ENCODE data around the gene MT1E. TPM values are rescaled to one million over a fixed set of nuclear protein-coding genes. Genes with fewer than 3 reads are reported as not detected.

The MT1E gene
- total RNA-seq, 1 donor from 2014 or later: not detected

GRCh38 chr16:56583351-56584168, 42.0 kb upstream of the MT1E start:
- Mint-ChIP-seq H3K9me3 (peaks cover 7% of the 10 kb centered on the region), H3K27me3 (ENCODE audit: low read depth) (peaks cover 60% of the 10 kb centered on the region), H3K4me1 (peaks cover 13% of the 10 kb centered on the region), H3K4me3 (no peak overlapping the region), H3K36me3 (no peaks in the 10 kb centered on the region), H3K27ac (peak overlapping the region; percentile 67)
- TF ChIP-seq CTCF (IDR thresholded peaks at IDR 0.05; ENCODE audit: unreplicated experiment): no peak
- DNase-seq (ENCODE audit: low spot score in 2 of 2, unreplicated experiment in 2 of 2): no peak

DNA sequence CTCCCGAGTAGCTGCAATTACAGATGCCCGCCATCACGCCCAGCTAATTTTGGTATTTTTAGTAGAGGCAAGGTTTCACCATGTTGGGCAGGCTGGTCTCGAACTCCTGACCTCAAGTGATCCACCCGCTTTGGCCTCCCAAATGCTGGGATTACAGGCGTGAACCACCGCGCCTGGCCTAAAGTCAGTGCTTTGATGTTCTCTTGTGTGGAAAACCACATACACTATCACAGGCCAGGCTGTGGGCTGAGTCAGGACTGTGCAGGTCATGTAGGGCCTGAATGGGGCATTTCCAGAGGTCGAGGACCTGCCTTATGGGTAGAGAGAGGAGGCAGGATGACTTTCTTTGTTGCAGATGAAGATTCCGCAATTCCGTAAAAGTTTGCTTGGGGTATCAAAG, 41.3 kb upstream of the MT1E start:
- H3K27me3 Mint-ChIP-seq (ENCODE audit: low read depth): peaks cover 68% of the 10 kb centered on the region
- H3K4me3 Mint-ChIP-seq: no peak overlapping the region
- no peaks in the 10 kb centered on the region for H3K9me3 Mint-ChIP-seq
- peaks cover 16% of the 10 kb centered on the region for H3K4me1 Mint-ChIP-seq
- no peaks in the 10 kb centered on the region for H3K36me3 Mint-ChIP-seq
- H3K27ac Mint-ChIP-seq: no peak overlapping the region
- no peak for DNase-seq (ENCODE audit: low spot score in 2 of 2, unreplicated experiment in 2 of 2)
- TF ChIP-seq CTCF (IDR thresholded peaks at IDR 0.05; ENCODE audit: unreplicated experiment): no peak

DNA sequence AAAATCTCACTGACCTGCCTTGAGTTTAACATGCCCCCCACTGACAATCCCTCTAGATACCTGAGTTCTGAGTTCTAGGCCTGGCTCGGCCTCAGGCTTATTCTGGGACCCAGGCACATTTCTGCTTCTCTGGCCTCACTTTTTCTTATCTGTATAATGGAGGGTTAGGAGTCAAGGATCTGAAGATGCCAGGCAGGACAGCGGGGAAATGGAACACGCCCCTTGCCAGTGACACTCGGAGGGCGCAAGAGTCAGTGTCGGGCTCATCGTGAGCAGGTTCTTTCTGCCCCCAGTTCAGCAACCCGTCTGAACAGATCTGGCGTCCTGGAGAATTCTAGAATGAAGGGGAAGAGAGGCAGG, 36.8 kb upstream of the MT1E start:
- no peaks in the 10 kb centered on the region for H3K36me3 Mint-ChIP-seq
- H3K9me3 Mint-ChIP-seq: peaks cover 3% of the 10 kb centered on the region
- TF ChIP-seq CTCF (IDR thresholded peaks at IDR 0.05; ENCODE audit: unreplicated experiment): no peak
- DNase-seq (ENCODE audit: low spot score in 2 of 2, unreplicated experiment in 2 of 2): no peak
- H3K27ac Mint-ChIP-seq: no peak overlapping the region
- peaks cover 12% of the 10 kb centered on the region for H3K4me1 Mint-ChIP-seq
- H3K4me3 Mint-ChIP-seq: peak overlapping the region; percentile 66
- H3K27me3 Mint-ChIP-seq (ENCODE audit: low read depth): peaks cover 98% of the 10 kb centered on the region

DNA sequence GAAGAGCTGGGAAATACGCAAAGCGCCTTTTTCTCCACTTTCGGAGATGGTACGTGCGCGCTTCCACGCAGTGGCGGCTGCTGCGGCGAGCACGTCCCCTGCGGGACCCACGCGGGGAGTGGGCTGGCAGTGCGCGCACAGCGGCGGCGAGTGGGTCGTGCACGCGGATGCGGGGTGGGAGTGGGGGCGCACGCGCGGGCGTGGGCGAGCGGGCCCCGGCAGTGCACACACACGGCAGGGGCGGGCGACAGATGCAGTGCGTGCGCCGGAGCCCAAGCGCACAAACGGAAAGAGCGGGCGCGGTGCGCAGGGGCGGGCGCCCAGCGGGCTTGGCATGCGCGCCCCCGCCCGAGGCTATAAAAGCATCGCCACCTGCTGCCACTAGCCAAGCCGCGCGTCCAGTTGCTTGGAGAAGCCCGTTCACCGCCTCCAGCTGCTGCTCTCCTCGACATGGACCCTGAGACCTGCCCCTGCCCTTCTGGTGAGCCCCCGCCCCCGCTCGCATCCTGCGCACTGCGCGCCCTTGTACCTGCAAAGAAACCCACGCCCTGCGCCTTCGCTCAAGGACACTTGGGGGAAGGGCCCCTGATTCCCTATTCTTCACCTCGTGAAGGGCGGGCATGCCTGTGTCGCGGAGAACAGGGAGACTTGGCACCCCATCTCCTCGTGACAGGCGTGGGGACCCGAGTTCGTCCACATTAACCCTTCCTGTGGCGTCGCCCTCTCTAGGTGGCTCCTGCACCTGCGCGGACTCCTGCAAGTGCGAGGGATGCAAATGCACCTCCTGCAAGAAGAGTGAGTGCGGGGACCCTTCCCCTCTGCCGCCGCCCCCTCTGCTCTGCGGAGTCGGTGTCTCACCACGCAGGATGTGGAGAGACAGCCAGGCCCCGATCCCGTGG, 36.2 kb upstream of the MT1E start, which contains the start of gene MT3:
Gene MT3 (plus strand): TSS at position 388 of the 899 bp plus-strand sequence. CDS start 63 bp downstream, at position 451.
- peaks cover 10% of the 10 kb centered on the region for H3K4me1 Mint-ChIP-seq
- H3K27me3 Mint-ChIP-seq (ENCODE audit: low read depth): peaks cover 98% of the 10 kb centered on the region
- H3K36me3 Mint-ChIP-seq: no peaks in the 10 kb centered on the region
- TF ChIP-seq CTCF (IDR thresholded peaks at IDR 0.05; ENCODE audit: unreplicated experiment): no peak
- DNase-seq (ENCODE audit: low spot score in 2 of 2, unreplicated experiment in 2 of 2): no peak
- peak within 1 kb of the TSS; percentile 66 for H3K4me3 Mint-ChIP-seq
- no peak within 1 kb of the TSS for H3K27ac Mint-ChIP-seq
- peaks cover 9% of the 10 kb centered on the region for H3K9me3 Mint-ChIP-seq

- Mint-ChIP-seq H3K36me3 (no peaks in the 10 kb centered on the region), H3K9me3 (peaks cover 9% of the 10 kb centered on the region)
- no peak for DNase-seq (ENCODE audit: low spot score in 2 of 2, unreplicated experiment in 2 of 2)
Observed at GRCh38 chr16:56591377-56592060, 34.1 kb upstream of the MT1E start.

More at GRCh38 chr16:56591377-56592060, 34.1 kb upstream of the MT1E start:
- Mint-ChIP-seq H3K27me3 (ENCODE audit: low read depth) (peaks cover 85% of the 10 kb centered on the region), H3K4me1 (peaks cover 10% of the 10 kb centered on the region), H3K27ac (no peak overlapping the region), H3K4me3 (no peak overlapping the region)
- TF ChIP-seq CTCF (IDR thresholded peaks at IDR 0.05; ENCODE audit: unreplicated experiment): no peak
